ENCODE data around the gene GNG13.

DNA sequence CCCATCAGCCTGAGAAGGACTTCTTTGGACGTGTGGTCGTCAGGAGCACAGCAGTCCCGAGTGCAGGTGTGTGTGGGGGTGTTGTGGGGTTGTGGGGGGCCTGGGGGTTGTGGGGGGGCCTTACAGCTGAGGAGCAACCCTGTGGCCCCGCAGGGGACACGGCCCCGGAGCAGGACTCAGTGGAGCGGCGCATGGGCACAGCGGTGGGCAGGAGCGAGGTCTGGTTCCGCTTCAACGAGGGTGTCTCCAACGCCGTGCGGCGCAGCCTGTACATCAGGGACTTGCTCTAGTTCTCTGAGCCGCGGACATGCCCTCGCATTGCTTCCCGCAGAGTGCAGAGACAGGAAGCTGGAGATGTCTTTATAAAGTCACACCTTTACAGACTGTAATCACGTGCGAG lies 2.8 kb downstream of the GNG13 start:
- TF ChIP-seq, protein P1, sequence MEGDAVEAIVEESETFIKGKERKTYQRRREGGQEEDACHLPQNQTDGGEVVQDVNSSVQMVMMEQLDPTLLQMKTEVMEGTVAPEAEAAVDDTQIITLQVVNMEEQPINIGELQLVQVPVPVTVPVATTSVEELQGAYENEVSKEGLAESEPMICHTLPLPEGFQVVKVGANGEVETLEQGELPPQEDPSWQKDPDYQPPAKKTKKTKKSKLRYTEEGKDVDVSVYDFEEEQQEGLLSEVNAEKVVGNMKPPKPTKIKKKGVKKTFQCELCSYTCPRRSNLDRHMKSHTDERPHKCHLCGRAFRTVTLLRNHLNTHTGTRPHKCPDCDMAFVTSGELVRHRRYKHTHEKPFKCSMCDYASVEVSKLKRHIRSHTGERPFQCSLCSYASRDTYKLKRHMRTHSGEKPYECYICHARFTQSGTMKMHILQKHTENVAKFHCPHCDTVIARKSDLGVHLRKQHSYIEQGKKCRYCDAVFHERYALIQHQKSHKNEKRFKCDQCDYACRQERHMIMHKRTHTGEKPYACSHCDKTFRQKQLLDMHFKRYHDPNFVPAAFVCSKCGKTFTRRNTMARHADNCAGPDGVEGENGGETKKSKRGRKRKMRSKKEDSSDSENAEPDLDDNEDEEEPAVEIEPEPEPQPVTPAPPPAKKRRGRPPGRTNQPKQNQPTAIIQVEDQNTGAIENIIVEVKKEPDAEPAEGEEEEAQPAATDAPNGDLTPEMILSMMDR (conservative IDR thresholded peaks at IDR 0.05; ENCODE audit: low read depth, low read length) = no peak
- TF ChIP-seq RFX5 (IDR thresholded peaks at IDR 0.05; ENCODE audit: low read depth, low read length) (no peak), SMC3 (IDR thresholded peaks at IDR 0.05; ENCODE audit: low read depth, low read length) (no peak), USF2 (IDR thresholded peaks at IDR 0.05; ENCODE audit: low read depth, low read length) (no peak), CEBPB (IDR thresholded peaks at IDR 0.05; ENCODE audit: low read depth, low read length) (no peak), RAD21 (IDR thresholded peaks at IDR 0.05; ENCODE audit: low read length) (no peak), BHLHE40 (IDR thresholded peaks at IDR 0.05; ENCODE audit: low read depth, low read length) (no peak)

Measured in IMR-90 (cell line).